ENCODE measurements around the gene COBL. TPM values are rescaled to one million over a fixed set of nuclear protein-coding genes. Genes with fewer than 3 reads are reported as not detected.

COBL gene
- total and polyA plus RNA-seq, 2 of the 4 experiments (the other 2 are of a cell fraction), result under 0.01 TPM; not detected in 1

GRCh38 chr7:51198654-51199053 lies 118.0 kb downstream of the COBL start:
- Histone ChIP-seq H2AFZ (replicated peaks; ENCODE audit: low read length, poor library complexity) (no peak overlapping the region), H2BK120ac (ENCODE audit: low read depth, low read length) (no peak overlapping the region), H3K9me1 (ENCODE audit: insufficient read depth, low read length) (no peaks in the 10 kb centered on the region), H2BK20ac (ENCODE audit: low read depth, low read length) (no peak overlapping the region), H3K79me1 (ENCODE audit: low read depth in 1 of 2, low read length in 2 of 2) (no peaks in the 10 kb centered on the region), H3K56ac (ENCODE audit: extremely low read depth, insufficient read depth, low read length) (no peak overlapping the region), H3K14ac (replicated peaks; ENCODE audit: low read depth, low read length) (no peak overlapping the region), H4K20me1 (ENCODE audit: insufficient read depth, low read length) (no peaks in the 10 kb centered on the region), H3K23ac (ENCODE audit: low read depth, low read length) (no peak overlapping the region), H3K4me3 (ENCODE audit: insufficient read depth, low read depth, low read length) (no peak overlapping the region), H2AK5ac (ENCODE audit: low read depth, low read length) (no peak overlapping the region), H3K27me3 (ENCODE audit: control insufficient read depth, insufficient read depth, low read length) (no peaks in the 10 kb centered on the region), H2BK15ac (ENCODE audit: low read depth, low read length) (no peak overlapping the region), H3K9ac (ENCODE audit: low read depth, low read length) (no peak overlapping the region), H2BK5ac (ENCODE audit: low read depth, low read length, poor library complexity, severe bottlenecking) (no peak overlapping the region), H3K36me3 (ENCODE audit: control insufficient read depth, insufficient read depth, low read length) (no peaks in the 10 kb centered on the region), H3K4me1 (ENCODE audit: control insufficient read depth, insufficient read depth, low read length) (no peaks in the 10 kb centered on the region), H3K4ac (ENCODE audit: low read depth, low read length) (no peak overlapping the region), H2AK9ac (replicated peaks; ENCODE audit: low read depth, low read length, poor library complexity) (no peak overlapping the region), H3K4me2 (ENCODE audit: low read depth, low read length) (no peak overlapping the region), H3K9me3 (ENCODE audit: control insufficient read depth, insufficient read depth, low read length) (no peaks in the 10 kb centered on the region), H4K8ac (ENCODE audit: low read depth in 2 of 2, low read length in 2 of 2) (no peak overlapping the region), H4K5ac (ENCODE audit: low read depth, low read length) (no peak overlapping the region), H3K27ac (ENCODE audit: insufficient read depth, low read length) (no peak overlapping the region), H4K91ac (ENCODE audit: insufficient read depth, low read depth, low read length) (no peak overlapping the region), H3K18ac (ENCODE audit: low read depth, low read length) (no peak overlapping the region)
- ChIA-PET POLR2A (ENCODE audit: unreplicated experiment) (no interaction called here), CTCF (interaction anchor here (0.7 to 0.9 kb wide), 2 partner anchors 12 to 176 kb away, joined by 3 read pairs; no protein-coding TSS in a partner anchor)
- DNase-seq, result no peak
- TF ChIP-seq MAZ (IDR thresholded peaks at IDR 0.05; ENCODE audit: borderline replicate concordance, low read depth, low read length), result no peak
- TF ChIP-seq CEBPB (IDR thresholded peaks at IDR 0.05; ENCODE audit: low read depth, low read length), result no peak
- no peak for TF ChIP-seq SMC3 (IDR thresholded peaks at IDR 0.05; ENCODE audit: low read depth, low read length)
- TF ChIP-seq USF2 (IDR thresholded peaks at IDR 0.05; ENCODE audit: low read depth, low read length), result no peak
- TF ChIP-seq FOS (IDR thresholded peaks at IDR 0.05; ENCODE audit: low read depth, low read length), result no peak
- TF ChIP-seq CHD1 (IDR thresholded peaks at IDR 0.05; ENCODE audit: low read depth, low read length), result no peak
- no peak for TF ChIP-seq MXI1 (IDR thresholded peaks at IDR 0.05; ENCODE audit: borderline replicate concordance, low read depth, low read length)
- TF ChIP-seq CTCF (conservative IDR thresholded peaks at IDR 0.05; ENCODE audit: low read depth, low read length), result no peak
- TF ChIP-seq NFE2L2 (IDR thresholded peaks at IDR 0.05; ENCODE audit: low read depth, low read length), result no peak
- TF ChIP-seq ELK1 (IDR thresholded peaks at IDR 0.05; ENCODE audit: borderline replicate concordance, low read depth, low read length), result no peak
- TF ChIP-seq RCOR1 (IDR thresholded peaks at IDR 0.05; ENCODE audit: insufficient replicate concordance, low read length), result no peak
- no peak for TF ChIP-seq BHLHE40 (IDR thresholded peaks at IDR 0.05; ENCODE audit: low read depth, low read length)
- no peak for TF ChIP-seq RAD21 (IDR thresholded peaks at IDR 0.05; ENCODE audit: low read length)
- TF ChIP-seq MAFK (IDR thresholded peaks at IDR 0.05; ENCODE audit: low read depth, low read length), result no peak
- no peak for TF ChIP-seq POLR2A (IDR thresholded peaks at IDR 0.05; ENCODE audit: low read depth, low read length)
- intact Hi-C loops (cut with micrococcal nuclease), result no loop called here
- no peak for ATAC-seq (ENCODE audit: low read depth)
- 14% methylated on average over 1 of the region's 1 CpG; no CpG with 5 or more reads in 1 of the 2 experiments for WGBS, 2 experiments (ENCODE audit: extremely low coverage in 2 of 2, insufficient read length in 1 of 2)
- in situ Hi-C loops (cut with MboI; ENCODE audit: low sequenced_read_pairs), result no loop called here
- dilution Hi-C loops (cut with HindIII; ENCODE audit: low sequenced_read_pairs, unreplicated experiment), result no loop called here
- no TSS peak for BruUV-seq (replicated peaks)

Measured in IMR-90 (cell line).